Chondrocyte (in vitro differentiated cells): ENCODE measurements around the gene ITGA6. TPM values are rescaled to one million over a fixed set of nuclear protein-coding genes. Genes with fewer than 3 reads are reported as not detected.
A peak's percentile ranks its signal among the peaks of the same experiment; 100 is the strongest.

Source experiments
- DNase-seq: peaks from one replicate; pipeline ENCODE4 v3.0.0; 2021; ENCODE audit warnings: mixed read lengths, low spot score
- H3K27ac Mint-ChIP-seq: one replicate; pipeline ENCODE4 v1.8.0; 2021; ENCODE audit warnings: mild to moderate bottlenecking, moderate library complexity, mixed read lengths; ENCODE audit not compliant: unreplicated experiment
- H3K27me3 Mint-ChIP-seq: 2 replicates; pipeline ENCODE4 v1.8.0; 2021; ENCODE audit warnings: low read depth, mixed read lengths
- H3K36me3 Mint-ChIP-seq: 2 replicates; pipeline ENCODE4 v1.8.0; 2021; ENCODE audit warnings: low read depth, mixed read lengths
- H3K4me1 Mint-ChIP-seq: 2 replicates; pipeline ENCODE4 v1.8.0; 2021; ENCODE audit warnings: low read depth, mild to moderate bottlenecking, mixed read lengths
- H3K4me3 Mint-ChIP-seq: one replicate; pipeline ENCODE4 v1.8.0; 2021; ENCODE audit warnings: mild to moderate bottlenecking, moderate library complexity, mixed read lengths; ENCODE audit not compliant: unreplicated experiment
- H3K9me3 Mint-ChIP-seq: 2 replicates; pipeline ENCODE4 v1.8.0; 2021; ENCODE audit warnings: low read depth, mixed read lengths
- total RNA-seq: library from RNA; stranded (reverse); gene quantifications from 3 replicates; pipeline ENCODE4 v1.2.1, GENCODE V29; 2021
- TF ChIP-seq, protein P1 (sequence below): fragments of 200-600 bp; sonication (generic); IDR thresholded peaks from 2 replicates; pipeline ENCODE4 v1.5.0; 2021; ENCODE audit warnings: antibody characterized with exemption, mild to moderate bottlenecking, moderate library complexity

ITGA6 gene
- total RNA-seq, 1 donor from 2014 or later = 5.0 TPM

DNA sequence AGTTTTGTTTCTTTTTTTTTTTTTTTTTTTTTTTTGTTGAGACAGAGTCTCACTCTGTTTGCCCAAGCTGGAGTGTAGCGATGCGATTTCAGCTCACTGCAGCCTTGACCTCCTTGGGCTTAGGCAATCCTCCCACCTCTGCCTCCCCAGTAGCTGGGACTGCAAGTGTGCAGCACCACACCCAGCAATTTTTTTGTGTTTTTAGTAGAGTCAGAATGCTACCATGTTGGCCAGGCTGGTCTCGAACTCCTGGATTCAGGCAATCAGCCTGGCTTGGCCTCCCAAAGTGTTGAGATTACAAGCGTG is 8.2 kb downstream of the ITGA6 start:
- Mint-ChIP-seq H3K4me1 (peaks cover 15% of the 10 kb centered on the region), H3K36me3 (no peaks in the 10 kb centered on the region), H3K27me3 (no peaks in the 10 kb centered on the region), H3K9me3 (no peaks in the 10 kb centered on the region), H3K27ac (no peak overlapping the region), H3K4me3 (no peak overlapping the region)
- no peak for DNase-seq
- TF ChIP-seq, protein P1, sequence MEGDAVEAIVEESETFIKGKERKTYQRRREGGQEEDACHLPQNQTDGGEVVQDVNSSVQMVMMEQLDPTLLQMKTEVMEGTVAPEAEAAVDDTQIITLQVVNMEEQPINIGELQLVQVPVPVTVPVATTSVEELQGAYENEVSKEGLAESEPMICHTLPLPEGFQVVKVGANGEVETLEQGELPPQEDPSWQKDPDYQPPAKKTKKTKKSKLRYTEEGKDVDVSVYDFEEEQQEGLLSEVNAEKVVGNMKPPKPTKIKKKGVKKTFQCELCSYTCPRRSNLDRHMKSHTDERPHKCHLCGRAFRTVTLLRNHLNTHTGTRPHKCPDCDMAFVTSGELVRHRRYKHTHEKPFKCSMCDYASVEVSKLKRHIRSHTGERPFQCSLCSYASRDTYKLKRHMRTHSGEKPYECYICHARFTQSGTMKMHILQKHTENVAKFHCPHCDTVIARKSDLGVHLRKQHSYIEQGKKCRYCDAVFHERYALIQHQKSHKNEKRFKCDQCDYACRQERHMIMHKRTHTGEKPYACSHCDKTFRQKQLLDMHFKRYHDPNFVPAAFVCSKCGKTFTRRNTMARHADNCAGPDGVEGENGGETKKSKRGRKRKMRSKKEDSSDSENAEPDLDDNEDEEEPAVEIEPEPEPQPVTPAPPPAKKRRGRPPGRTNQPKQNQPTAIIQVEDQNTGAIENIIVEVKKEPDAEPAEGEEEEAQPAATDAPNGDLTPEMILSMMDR = no peak

DNA sequence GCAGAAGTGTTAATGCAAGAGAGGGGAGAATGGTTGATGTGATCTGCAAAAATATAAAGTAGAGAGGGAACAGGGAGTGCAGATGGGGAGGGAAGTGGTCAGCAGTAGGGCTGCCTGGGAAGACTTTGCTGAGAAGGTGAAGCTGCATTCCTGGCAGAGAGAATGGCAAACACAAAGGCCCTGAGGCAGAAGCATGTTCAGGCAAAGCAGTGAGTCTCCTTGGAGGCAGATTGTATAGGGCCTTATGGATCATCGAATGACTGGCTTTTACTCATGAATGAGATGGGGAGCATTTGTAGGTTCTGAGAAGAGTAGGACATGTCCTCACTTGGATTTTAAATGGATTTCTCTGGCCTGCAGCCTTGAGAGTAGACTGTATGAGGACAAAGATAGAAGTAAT is 9.5 kb downstream of the ITGA6 start:
- no peak overlapping the region for H3K27ac Mint-ChIP-seq
- no peaks in the 10 kb centered on the region for H3K27me3 Mint-ChIP-seq
- peaks cover 18% of the 10 kb centered on the region for H3K4me1 Mint-ChIP-seq
- no peaks in the 10 kb centered on the region for H3K36me3 Mint-ChIP-seq
- no peak for DNase-seq
- TF ChIP-seq, protein P1 = no peak
- H3K9me3 Mint-ChIP-seq = no peaks in the 10 kb centered on the region
- H3K4me3 Mint-ChIP-seq = no peak overlapping the region

- H3K27me3 Mint-ChIP-seq = no peaks in the 10 kb centered on the region
- H3K27ac Mint-ChIP-seq = no peak overlapping the region
- H3K4me1 Mint-ChIP-seq = peaks cover 26% of the 10 kb centered on the region
- H3K4me3 Mint-ChIP-seq = no peak overlapping the region
- no peaks in the 10 kb centered on the region for H3K9me3 Mint-ChIP-seq
- TF ChIP-seq, protein P1 = no peak
- H3K36me3 Mint-ChIP-seq = no peaks in the 10 kb centered on the region
- no peak for DNase-seq
These were observed 10.3 kb downstream of the ITGA6 start for GRCh38 chr2:172437419-172438341.

GRCh38 chr2:172438741-172439508 is 11.5 kb downstream of the ITGA6 start:
- Mint-ChIP-seq H3K27me3 (no peaks in the 10 kb centered on the region), H3K27ac (peak overlapping the region; percentile 68), H3K4me1 (peaks cover 26% of the 10 kb centered on the region), H3K36me3 (no peaks in the 10 kb centered on the region), H3K9me3 (no peaks in the 10 kb centered on the region), H3K4me3 (peak overlapping the region; percentile 7)
- TF ChIP-seq, protein P1 = no peak
- DNase-seq = no peak

DNA sequence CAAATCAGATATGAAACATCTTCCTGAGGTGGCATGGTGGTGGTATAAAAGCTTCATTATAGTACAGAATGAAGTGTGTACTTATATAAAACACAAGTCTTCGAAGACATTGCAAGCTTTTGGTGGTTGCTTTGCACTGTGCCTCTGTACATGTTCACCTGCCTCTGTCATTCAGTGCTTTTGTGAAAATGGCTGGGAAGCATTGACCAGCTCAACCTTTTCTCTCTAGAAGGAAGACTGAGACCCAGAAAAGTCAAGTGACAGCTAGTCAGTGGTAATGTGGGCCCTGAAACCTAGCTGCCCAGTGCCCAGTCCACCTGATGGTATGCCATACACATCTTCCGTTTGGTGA is 12.1 kb downstream of the ITGA6 start:
- H3K36me3 Mint-ChIP-seq = no peaks in the 10 kb centered on the region
- TF ChIP-seq, protein P1 = no peak
- no peak overlapping the region for H3K4me3 Mint-ChIP-seq
- no peak for DNase-seq
- H3K27me3 Mint-ChIP-seq = no peaks in the 10 kb centered on the region
- H3K4me1 Mint-ChIP-seq = peaks cover 26% of the 10 kb centered on the region
- H3K27ac Mint-ChIP-seq = no peak overlapping the region
- H3K9me3 Mint-ChIP-seq = no peaks in the 10 kb centered on the region
